ENCODE results near the gene HECTD1.
"Not testable (repeated sequence)": the region's sequence is repeated elsewhere in the genome, so short reads cannot be mapped to it uniquely, and the experiment has no call there.

HECTD1 gene

DNA sequence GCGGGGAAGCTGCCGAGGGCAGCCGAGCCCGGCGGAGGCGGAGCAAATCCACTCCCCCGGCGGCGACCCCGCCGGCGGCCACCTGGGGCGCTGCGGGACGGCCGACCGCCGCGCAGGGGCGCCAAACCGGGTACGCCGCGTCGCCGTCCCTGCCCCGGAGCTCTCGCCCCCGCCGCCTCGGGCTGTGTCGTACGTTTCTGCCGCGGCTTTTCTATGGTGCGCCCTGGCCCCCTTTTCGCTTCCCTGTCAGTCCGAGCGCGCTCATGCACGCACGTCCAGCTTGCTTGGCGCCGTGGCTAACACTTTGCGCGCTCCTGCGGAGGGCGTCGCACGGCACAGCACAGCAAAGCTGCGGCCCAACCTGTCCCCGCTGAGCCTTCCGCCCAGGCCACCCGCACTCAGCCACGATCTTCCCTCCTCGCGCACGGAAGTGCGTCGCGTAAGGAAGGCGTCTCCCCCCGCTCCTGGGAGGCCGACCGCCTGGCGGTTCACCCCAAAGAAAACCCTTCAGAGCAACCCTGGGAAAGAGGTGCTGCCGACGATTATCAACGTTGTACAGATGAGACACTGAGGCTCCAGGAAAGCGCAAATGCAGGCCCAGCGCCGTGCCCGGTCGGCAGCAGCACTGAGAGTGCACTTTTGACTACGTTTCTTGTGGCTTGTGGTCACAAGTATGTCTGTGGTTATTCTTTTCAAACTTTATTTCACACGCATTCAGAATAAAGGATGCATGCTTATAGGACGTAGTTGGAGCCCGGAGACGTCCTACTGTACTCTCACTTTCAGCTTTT, at the start of gene HECTD1:
Gene HECTD1, minus strand, starts transcription at position 39 of the 791 bp plus-strand sequence. CDS start 1,857 bp downstream, outside the sequence.
- DNase-seq = peak; percentile 91

DNA sequence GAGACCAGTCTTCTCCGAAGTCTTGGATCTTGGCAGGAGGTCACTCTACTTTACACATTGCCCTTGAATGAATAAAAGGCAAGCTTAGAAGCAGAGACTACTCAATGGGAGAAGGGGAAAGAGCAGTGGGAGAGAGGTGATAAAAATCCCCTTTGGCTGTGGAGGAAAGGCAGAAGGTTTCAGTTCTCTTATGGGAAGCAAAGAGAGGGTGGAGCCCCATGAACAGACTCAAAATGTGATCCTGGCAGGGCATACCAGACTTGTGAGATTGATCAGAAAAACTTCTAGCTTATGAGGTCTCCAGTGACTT, 49.6 kb upstream of the HECTD1 start:
- DNase-seq = no peak

DNA sequence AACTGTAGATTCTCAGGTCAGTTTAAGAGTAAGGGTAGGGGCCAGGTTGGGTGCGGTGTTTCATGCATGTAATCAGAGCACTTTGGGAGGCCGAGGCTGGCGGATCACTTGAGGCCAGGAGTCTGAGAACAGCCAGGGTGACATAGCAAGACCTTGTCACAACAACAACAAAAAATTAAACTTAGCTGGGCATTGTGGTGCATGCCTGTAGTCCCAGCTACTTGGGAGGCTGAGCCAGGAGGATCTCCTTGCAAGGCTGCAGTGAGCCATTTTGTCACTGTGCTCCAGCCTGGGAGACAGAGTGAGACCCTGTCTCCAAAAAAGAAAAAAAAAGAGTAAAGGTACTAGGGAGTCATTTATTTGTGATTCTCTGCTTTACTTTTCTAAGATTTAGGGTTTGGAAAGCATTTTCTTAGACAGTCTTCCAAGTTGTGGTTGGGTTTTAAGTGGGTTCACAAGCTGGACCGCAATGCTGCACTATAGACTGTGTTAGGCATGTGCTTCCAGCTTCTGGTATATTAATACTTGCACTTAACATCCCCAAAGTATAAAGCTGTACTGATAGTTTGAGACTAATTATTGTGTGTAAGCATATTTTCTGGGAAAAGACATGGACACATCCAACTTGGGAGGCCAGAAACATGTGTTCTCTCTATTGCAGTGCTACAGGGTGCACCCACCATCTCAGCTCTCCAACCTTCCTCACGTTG, 49.1 kb upstream of the HECTD1 start:
- DNase-seq = no peak

DNA sequence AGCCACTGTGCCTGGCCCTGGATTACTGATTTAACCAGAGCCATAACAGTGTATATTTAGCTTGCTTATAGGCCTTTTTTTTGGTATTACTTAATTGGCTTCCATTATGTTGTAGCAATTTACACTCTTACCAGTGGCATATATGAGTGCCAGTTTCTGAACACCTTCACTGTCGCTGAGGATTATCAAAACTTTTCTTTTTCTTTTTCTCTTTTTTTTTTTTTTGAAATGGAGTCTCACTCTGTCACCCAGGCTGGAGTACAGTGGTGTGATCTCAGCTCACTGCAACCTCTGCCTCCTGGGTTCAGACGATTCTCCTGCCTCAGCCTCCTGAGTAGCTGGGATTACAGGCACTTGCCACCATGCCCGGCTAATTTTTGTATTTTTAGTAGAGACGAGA, 48.3 kb upstream of the HECTD1 start:
- not testable (repeated sequence) for DNase-seq

DNA sequence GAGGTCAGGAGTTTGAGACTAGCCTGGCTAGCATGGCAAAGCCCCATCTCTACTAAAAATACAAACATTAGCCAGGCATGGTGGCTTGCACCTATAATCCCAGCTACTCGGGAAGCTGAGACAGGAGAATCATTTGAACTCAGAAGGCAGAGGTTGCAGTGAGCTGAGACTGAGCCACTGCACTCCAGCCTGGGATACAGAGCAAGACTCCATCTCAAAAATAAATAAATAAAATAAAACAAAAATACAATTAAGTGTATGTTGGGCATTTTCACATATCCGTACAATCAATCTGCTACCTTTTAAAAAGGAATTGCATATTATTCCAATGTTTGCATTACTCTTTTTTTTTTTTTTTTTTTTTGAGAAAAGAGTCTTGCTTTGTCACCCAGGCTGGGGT, 47.7 kb upstream of the HECTD1 start:
- DNase-seq = no peak

DNA sequence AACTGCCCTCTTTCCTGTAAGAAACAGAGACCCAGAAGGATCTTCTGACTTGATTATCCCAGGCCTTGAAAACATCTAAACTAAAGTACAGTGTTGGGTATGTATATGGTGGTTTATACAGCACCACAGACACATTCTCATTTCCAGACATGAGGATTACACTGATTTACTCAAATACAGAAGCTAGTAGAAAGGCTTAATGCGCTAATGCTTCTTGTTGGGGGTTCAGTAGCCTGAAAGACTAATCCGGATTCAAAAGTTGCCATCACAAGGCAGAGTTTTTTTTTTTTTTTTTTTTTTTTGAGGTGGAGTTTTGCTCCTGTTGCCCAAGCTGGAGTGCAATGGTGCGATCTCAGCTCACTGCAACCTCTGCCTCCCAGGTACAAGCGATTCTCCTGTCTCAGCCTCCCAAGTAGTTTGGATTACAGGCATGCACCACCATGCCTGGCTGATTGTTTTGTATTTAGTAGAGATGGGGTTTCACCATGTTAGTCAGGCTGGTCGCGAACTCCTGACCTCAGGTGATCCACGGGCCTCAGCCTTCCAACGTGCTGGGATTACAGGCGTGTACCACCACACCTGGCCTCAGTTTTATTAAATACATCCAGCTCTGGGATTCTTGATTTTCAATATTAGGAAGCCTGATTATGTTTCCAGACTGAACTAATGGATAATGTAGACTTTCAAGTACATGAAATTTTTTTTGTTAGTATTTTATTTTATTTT, 46.3 kb upstream of the HECTD1 start:
- DNase-seq = no peak

DNA sequence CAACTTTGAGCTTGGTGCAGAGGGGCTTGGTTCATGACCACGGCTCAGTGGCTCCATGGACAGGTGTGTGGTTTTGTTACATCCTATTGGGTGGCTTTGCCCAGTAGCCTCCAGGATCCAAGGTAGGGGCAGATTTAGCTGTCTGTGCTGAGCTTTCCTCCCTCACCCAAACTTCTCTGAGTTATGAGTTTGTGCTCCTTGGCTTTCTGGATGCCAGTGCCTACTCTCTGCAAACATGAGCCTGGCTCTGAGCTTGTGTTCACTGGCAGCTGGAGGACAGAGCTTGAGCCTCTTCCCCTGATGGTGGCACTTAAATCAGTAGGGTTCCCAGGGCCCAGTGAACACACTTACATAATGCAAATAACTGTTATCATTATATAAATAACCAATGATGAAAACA, 45.3 kb upstream of the HECTD1 start:
- no peak for DNase-seq

DNA sequence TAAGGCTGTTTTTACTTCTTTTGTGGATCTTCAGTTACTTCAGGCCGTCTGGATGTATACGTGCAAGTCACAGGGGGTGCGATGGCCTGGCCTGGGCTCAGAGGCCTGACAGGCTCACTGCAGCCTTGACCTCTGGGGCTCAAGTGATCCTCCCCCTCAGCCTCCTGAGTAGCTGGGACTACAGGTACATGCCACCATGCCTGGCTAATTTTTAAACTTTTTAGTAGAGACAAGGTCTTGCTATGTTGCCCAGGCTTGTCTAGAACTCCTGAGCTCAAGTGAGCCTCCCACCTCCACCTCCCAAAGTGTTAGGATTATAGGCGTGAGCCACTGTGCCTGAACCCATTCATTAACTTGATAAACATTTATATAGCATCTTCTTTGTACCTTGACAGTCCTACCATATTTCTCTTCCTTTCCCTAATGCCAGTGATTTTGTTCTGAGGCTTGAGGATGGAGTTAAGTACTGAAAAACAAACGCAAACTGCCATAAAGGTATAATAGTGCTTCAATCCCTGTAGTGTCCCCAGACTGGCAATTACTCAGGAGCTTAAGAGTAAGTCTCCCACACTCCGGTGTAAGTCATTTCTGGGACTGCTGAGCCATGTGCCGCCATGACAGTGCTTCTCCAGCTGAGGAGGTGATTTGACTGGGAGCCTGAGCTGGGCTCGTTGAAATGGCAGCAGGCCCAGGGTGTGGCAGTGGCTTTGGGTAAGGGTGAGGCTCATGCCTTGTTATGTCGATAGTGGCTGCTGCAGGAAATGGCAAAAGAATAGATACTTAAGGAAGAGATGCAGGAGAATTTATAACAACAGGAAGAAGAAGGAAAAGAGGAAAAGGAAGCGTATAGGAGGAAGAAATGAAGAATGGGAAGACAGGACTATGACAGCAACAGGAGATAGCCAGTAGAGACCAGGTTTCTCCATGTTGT, 43.7 kb upstream of the HECTD1 start:
- DNase-seq = no peak

DNA sequence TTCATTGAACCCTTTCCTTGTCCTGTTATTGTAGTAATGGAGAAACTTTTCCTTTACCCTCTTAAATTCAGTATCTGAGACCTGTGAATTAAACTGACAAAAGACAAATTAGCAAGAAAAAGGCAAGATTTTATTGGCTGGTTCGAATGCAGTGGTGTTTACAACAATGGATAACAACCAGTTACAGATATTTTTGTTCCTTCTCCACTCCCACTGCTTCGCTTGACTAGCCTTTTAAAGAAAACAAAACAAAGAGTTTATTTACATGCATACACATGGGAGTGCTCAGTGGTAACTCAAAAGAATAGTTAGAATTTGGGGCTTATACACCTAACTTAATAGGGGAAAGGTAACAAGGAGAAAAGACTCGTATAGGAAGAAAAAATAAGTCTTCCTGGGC, 37.0 kb upstream of the HECTD1 start:
- DNase-seq = no peak

DNA sequence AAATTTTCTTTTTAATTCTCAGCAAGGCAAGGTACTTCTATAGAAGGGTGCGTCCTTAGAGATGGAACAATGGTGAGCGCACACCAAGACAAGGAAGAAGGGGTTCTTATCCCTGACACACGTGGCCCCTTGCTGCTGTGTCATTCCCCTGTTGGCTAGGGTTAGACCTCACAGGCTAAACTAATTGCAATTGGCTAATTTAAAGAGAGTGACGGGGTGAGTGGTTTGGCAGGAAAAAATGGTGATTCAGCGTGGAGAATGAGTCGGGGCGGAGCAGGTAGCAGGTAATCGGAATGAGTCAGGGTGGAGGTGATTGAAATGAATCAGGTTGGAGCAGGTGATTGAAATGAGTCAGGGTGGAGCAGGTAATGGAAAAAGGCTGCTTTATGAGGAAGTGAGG, 36.3 kb upstream of the HECTD1 start:
- no peak for DNase-seq

DNA sequence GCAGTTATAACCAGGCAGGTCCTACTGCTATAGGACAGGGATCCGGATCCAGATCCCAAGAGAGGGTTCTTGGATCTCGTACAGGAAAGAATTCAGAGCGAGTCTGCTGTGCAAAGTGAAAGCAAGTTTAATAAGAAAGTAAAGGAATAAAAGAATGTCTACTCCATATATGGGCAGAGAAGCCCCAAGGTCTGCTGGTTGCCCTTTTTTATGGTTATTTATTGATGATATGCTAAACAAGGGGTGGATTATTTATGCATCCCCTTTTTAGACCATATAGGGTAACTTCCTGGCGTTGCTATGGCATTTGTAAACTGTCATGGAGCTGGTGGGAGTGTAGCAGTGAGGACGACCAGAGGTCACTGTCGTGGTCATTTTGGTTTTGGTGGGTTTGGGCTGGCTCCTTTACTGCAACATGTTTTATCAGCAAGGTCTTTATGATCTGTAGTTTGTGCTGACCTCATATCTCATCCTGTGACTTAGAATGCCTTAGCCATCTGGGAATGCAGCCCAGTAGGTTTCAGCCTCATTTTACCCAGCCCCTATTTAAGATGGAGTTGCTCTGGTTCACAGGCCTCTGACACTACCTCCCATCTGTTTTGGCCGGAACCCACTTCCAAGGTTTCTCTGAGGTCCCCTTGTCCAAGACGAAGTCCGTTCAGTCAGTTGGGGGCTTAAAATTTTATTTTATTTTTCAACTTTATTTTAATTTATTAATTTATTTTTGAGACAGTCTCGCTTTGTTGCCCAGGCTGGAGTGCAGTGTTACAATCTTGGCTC, 34.8 kb upstream of the HECTD1 start:
- not testable (repeated sequence) for DNase-seq

DNA sequence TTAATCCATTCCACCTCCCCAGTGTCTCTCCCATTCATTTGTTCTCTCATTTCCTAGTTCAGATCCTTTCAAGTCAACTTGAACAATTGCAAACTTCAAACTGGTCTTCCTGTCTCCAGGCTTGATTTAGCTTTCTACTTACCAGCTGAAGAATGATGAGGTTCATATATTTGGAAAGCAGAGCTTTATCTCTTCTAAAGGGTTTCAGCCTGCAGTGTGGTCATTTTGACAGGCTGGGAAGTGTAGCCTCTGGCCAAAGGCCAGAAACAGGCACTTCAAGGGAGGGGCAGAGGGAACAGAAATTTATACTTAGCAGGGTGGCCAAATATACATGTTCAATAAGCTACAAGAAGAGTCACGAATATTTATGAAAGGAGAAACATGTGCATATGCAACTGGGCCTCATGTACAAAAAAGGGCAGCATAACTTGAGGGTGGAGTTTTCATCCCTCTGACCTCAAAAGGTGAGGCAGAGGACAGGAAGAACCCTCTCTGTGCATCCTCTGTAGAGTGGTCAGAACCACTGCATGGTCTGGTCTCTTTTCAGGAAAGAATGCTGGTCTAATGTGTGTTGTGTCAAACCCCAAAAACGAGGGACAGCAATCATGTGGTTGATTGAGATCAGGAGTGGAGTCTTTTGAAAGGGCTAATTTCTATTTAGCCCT, 34.0 kb upstream of the HECTD1 start:
- no peak for DNase-seq

DNA sequence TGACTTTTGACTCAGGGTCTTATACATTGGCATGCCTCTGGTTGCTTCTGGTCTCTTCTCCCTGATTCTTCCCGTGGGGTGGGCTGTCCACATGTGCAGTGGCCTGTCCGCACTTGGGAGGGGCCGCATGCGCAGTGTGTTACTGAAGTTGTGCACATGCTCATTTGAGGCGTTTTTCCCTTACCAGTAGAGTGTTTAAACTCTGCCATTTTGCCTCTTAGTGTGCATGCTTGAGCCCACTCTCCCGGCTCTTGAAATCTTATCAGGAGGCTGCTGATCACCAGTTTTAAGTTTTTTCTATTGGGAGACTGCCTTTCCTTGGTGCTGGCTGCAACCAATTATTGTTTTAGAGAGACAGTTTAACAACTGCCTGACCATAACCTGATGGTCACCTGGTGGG, 32.1 kb upstream of the HECTD1 start:
- DNase-seq = no peak

DNA sequence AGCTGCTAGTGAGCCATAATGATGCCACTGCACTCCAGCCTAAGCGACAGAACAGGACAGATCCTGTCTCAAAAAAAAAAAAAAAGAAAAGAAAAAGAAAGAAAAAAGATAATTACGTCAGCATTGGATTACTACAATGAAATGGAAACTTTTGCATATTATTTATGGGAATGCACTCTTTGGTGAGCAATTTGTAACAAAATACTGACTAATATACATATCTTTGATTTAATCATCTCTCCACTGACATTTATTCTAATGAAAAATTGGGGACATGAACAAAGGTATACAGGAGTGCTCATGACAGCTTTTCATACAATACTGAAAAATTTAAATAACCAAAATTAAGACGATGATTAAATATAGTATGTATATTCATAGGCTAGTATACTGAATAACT, 27.9 kb upstream of the HECTD1 start:
- no peak for DNase-seq

DNA sequence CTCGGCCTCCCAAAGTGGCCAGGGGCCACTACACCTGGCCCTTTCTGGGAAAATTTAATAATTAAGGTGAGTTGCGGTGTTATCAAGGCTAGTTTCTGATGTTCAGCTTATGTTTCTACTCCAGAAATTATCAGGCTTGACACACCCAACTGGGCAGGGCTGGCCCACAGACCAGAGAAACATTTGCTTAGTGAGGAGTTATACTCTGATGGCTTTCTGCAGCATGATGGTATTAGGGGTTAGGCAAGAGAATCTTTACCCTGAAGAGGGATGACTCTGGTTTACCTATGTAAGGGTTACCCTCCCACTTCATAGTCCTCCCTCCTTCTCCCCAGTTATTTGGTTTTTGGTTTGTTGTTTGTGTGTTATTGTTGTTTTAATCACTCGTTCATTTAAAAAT, 24.5 kb upstream of the HECTD1 start:
- DNase-seq = no peak

DNA sequence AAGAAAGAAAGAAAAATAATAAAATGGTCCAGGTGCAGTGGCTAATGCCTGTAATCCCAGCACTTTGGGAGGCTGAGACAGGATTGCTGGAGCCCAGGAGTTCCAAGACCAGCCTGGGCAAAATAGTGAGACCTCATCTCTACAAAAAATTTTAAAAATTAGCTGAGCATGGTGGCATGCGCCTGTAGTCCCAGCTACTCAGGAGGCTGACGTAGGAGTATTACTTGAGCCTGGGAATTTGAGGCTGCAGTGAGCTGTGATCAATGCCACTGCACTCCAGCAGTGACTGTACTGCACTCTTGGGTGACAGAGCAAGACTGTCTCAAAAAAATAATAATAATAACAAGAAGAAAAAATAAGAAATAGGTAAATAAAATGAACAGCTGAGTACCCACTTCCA, 23.7 kb upstream of the HECTD1 start:
- DNase-seq = not testable (repeated sequence)

DNA sequence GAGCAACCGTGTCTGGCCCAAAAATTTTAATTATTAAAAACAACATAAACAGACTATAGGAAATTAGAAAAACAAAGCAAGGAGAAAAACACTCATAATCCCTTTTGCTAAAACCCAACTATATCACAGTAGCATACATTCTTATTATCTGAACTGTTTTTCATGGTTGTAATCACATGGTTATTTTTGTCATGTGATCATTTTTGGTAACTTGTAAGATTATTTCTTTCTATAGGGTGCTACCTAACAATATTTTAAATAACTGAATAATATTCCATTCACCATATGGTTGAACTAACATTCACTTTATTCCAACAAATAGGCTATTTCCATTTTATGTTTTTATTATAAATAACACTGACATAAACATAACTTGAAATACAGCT, 23.0 kb upstream of the HECTD1 start:
- DNase-seq = no peak

DNA sequence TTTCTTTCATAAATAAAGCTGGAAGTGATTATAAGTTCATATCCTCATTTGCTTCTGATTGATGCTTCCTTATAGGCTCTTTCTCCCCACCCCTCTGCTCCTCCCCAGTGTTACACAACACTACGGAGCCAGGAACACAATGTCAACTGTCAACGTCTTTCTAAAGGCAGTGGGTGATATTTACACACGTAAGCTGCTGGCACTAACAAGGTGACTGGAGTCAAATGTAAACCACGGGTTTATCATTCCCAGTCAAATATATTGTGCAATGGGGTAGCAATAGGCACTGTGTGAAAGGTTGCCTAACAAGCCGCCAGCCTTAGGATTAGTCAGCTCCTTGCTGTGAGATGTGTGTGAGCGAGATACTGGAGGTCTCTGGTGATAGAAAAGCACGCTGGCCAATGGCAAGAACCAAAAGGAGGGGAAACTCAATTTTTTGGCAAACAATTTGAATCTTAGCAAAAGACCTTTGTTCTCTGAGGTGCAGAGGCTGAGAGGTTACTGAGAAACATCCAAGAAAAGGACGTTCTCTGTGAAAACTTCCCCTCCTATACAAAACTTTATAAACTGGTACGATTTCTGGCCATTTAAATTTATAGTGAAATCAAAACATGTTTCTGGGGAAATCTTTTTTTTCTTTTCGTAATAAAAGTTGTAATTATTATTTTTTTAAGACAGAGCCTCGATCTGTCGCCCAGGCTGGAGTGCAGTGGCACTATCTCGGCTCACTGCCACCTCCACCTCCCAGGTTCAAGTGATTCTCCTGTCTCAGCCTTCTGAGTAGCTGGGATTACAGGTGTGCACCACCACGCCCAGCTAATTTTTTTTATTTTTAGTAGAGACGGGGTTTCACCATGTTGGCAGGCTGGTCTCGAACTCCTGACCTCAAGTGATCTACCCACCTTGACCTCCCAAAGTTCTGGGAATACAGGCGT, 22.3 kb upstream of the HECTD1 start:
- no peak for DNase-seq

DNA sequence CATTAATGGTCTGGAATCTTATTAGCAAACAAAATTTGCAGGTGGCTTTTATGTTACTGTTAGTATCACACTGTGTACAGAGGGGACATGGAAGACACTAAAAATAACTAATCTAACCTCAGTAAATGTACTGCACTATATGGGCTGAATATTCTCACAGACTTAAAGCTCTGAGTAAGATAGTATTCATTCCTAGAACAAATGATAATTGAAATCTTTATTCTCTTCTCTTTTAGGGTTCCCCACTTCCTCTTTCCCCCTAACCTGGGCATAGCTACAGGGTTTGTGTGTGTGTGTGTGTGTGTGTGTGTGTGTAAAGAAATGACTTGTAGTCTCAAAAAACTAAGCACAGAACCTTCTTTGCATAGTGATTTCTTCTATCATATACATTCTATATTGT, 21.4 kb upstream of the HECTD1 start:
- DNase-seq = no peak

DNA sequence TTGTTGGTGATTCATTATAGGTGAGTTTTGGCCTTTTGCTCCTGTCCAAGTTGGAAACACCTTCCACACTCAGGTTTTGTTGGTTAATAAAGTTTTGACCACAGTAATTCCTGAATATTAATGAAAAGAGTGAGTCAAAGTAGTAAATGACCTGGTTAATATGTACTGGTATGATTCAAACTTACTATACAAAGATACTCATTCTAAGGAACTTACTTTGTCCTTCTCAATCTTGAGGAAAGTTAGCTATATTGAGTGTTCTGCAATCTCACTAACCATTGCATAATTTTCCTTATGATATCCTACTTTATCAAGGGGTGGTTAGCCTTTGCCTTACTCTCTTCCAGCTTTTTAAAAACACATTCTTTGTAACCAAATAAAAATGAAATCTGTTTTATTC, 20.9 kb upstream of the HECTD1 start:
- peak; percentile 56 for DNase-seq

All from kidney glomerular epithelial cell (primary cell).